ENCODE results near the gene CEP126.

The CEP126 gene

DNA sequence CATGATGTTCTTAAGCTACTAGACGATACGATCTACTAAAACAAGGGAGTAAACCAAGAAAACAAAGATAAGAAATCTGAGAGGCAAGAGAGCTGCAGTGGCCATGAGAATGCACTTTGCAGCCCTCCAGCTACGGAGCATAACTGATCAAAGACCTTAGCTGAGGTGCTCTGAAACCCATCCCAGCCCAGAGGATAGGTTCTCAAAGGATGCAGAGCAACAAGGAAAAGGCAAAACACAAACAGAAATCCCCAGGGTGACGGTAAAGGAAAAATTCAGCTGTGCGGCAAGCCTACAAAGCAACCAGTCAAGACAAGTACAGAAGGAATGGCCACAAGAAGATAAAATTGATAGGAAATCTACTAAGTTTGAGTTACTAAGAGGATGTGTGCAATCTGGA is 99.9 kb downstream of the CEP126 start:
- no peak for DNase-seq

- no peak for DNase-seq
These were observed 102.2 kb downstream of the CEP126 start for GRCh38 chr11:102017026-102017425.

GRCh38 chr11:102026217-102026616 is 111.4 kb downstream of the CEP126 start:
- DNase-seq: no peak

GRCh38 chr11:102026959-102027358 is 112.1 kb downstream of the CEP126 start:
- DNase-seq: no peak

DNA sequence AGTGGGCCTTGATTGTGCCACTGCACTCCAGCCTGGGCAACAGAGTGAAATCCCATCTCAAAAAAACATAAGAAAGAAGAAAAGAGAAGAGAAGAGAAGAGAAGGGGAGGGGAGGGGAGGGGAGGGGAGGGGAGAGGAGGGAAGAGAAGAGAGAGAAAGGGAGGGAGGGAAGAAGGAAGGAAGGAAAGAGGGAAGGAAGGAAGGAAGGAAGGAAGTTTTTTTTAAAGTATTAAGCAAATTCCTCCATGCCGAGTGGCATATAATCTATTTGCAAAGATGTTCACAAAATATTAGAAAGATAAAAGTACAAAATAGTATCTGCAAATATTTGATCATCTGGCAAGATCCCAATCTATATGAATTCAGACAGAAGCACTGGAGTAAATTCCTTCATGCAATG is 121.9 kb downstream of the CEP126 start:
- DNase-seq: no peak

DNA sequence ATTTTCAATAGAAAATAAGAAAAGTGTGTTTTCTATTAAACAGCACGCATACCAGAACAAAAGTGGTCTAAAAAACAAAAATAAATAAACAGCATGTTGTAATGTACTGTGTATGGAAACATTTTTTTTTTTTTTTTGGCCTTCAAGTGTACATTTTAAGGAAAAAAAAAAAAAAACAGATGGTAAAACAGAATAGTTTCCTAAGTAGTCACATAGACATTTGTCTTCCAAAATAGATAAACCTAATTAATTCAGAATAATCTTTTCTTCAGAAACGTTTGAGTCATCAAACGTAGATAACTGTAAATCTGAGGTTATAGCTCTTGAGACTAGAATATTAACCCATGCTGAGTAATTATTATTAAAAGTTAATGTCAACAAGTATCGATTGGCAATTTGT is 132.0 kb downstream of the CEP126 start:
- no peak for DNase-seq

- DNase-seq: peak; percentile 70 to 86
These were observed 132.6 kb downstream of the CEP126 start, which contains the start of gene CFAP300 for GRCh38 chr11:102047305-102047924. Gene CFAP300 (plus strand): TSS chr11:102047437. CDS start chr11:102047471, 34 bp downstream.
